CD4-positive, alpha-beta T cell treated with Interleukin-17A for 4 hours (primary cell): ENCODE results near the gene CAMLG.

Experiments
- DNase-seq: peaks from one replicate; pipeline ENCODE4 v3.0.0-alpha.2; 2020; ENCODE audit warnings: mixed read lengths

CAMLG gene

GRCh38 chr5:134784241-134784920 lies 46.0 kb downstream of the CAMLG start:
- peak; percentile 7 for DNase-seq

GRCh38 chr5:134784946-134785620 lies 46.7 kb downstream of the CAMLG start:
- DNase-seq = no peak

GRCh38 chr5:134787692-134788091 lies 49.3 kb downstream of the CAMLG start:
- no peak for DNase-seq

GRCh38 chr5:134791580-134791979 lies 53.2 kb downstream of the CAMLG start:
- no peak for DNase-seq

- DNase-seq = no peak
These were observed 53.9 kb downstream of the CAMLG start for GRCh38 chr5:134792286-134792685.

- no peak for DNase-seq
These were observed 54.8 kb downstream of the CAMLG start for GRCh38 chr5:134793111-134793510.

- no peak for DNase-seq
These were observed 55.7 kb downstream of the CAMLG start for GRCh38 chr5:134794082-134794481.

- DNase-seq = no peak
These were observed 56.5 kb downstream of the CAMLG start for GRCh38 chr5:134794819-134795218.

GRCh38 chr5:134798468-134798867 lies 60.1 kb downstream of the CAMLG start:
- DNase-seq = no peak
